HG03575 (cell line): Measurements from ENCODE around the gene P2RX1.
"Not testable (repeated sequence)": the region's sequence is repeated elsewhere in the genome, so short reads cannot be mapped to it uniquely, and the experiment has no call there.

Experiments used
- ATAC-seq: cut with Tn5 transposase; IDR thresholded peaks from one replicate; pipeline ENCODE4 v1.9.1; 2021; ENCODE audit not compliant: unreplicated experiment, insufficient number of reproducible peaks, low FRiP score; ENCODE audit errors: extremely low read depth

P2RX1 gene

GRCh38 chr17:3873862-3874261 lies 42.4 kb downstream of the P2RX1 start:
- no peak for ATAC-seq

- ATAC-seq = no peak
These were observed 45.4 kb downstream of the P2RX1 start for GRCh38 chr17:3870871-3871306.

- ATAC-seq = no peak
These were observed 48.7 kb downstream of the P2RX1 start for GRCh38 chr17:3867606-3868005.

GRCh38 chr17:3867106-3867505 lies 49.2 kb downstream of the P2RX1 start:
- ATAC-seq = no peak

GRCh38 chr17:3866276-3866675 lies 50.0 kb downstream of the P2RX1 start:
- no peak for ATAC-seq

GRCh38 chr17:3865176-3865575 lies 51.1 kb downstream of the P2RX1 start:
- ATAC-seq = no peak

- ATAC-seq = no peak
These were observed 51.7 kb downstream of the P2RX1 start for GRCh38 chr17:3864534-3864933.

- ATAC-seq = no peak
These were observed 54.2 kb downstream of the P2RX1 start for GRCh38 chr17:3861761-3862681.

- no peak for ATAC-seq
These were observed 55.1 kb downstream of the P2RX1 start for GRCh38 chr17:3860939-3861700.

GRCh38 chr17:3859940-3860339 lies 56.3 kb downstream of the P2RX1 start:
- no peak for ATAC-seq

- no peak for ATAC-seq
These were observed 58.8 kb downstream of the P2RX1 start for GRCh38 chr17:3857261-3858105.

GRCh38 chr17:3854204-3854603 lies 62.1 kb downstream of the P2RX1 start:
- ATAC-seq = not testable (repeated sequence)

GRCh38 chr17:3852561-3852960 lies 63.7 kb downstream of the P2RX1 start:
- ATAC-seq = no peak

GRCh38 chr17:3851461-3852100 lies 64.7 kb downstream of the P2RX1 start:
- ATAC-seq = no peak

GRCh38 chr17:3848229-3848835 lies 67.9 kb downstream of the P2RX1 start:
- ATAC-seq = no peak

GRCh38 chr17:3847165-3847670 lies 69.0 kb downstream of the P2RX1 start:
- ATAC-seq = no peak
